ENCODE data around the gene CD81. TPM values are rescaled to one million over a fixed set of nuclear protein-coding genes. Genes with fewer than 3 reads are reported as not detected.

CD81 gene
- total RNA-seq, 3 donors from 2014 or later (not counting 1 experiment from before 2014, with no cell fraction given) = 263 to 292 (median 263) TPM

DNA sequence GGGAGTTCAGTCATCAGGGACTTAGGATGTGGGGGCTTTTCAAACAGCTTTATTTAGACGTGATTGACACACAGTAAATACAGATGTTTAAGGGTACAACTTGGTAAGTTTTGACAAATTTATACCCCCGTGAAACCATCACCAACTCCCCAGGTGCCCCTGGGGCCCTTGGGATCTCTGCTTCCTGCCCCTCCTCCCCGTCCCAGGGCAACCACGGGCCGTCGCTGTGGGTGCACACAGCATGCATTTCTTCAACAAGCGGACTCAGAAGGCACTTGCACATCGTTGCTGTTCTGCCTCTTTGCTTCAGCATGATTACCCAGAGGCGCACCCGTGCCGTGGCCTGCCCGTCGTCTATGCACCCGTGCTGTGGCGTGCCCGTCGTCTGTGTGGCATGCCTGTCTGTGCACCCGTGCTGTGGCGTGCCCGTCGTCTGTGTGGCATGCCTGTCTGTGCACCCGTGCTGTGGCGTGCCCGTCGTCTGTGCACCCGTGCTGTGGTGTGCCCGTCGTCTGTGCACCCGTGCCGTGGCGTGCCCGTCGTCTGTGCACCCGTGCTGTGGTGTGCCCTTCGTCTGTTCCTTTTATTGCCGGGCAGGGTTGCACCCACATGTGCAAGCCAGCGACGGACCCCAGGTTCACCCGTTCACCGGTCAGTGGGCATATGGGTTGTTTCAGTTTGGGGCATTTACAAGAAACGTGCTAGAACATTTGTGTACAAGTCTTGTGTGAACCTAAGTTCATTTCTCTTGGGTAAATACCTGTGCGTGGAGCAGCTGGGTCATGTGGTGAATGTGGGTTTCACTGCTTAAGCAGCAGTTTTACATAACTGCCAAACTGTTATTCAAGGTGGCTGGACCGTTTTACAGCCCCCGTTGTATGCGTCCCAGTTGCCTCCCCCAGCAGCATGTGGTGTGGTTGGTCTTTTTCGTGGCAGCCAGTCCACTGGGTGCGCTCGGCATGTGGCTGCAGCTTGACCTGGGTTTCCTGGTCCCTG, 8.3 kb downstream of the CD81 start:
- Mint-ChIP-seq H3K9me3 (no peaks in the 10 kb centered on the region), H3K4me1 (peaks cover 42 to 93% of the 10 kb centered on the region in 2 donors), H3K4me3 (peak overlapping the region; percentile 78), H3K27ac (peak overlapping the region; percentile 77 to 80), H3K27me3 (ENCODE audit: low read depth in 2 of 2) (no peaks in the 10 kb centered on the region), H3K36me3 (no peaks in the 10 kb centered on the region)
- Histone ChIP-seq H3K27ac (ENCODE audit: low read length) (peak overlapping the region; percentile 59), H3K9me3 (ENCODE audit: control insufficient read depth, insufficient read depth, low read length) (no peaks in the 10 kb centered on the region), H3K4me3 (ENCODE audit: low read length) (peak overlapping the region; percentile 16), H3K27me3 (ENCODE audit: control insufficient read depth, insufficient read depth, low read length) (no peaks in the 10 kb centered on the region), H3K4me1 (ENCODE audit: control insufficient read depth, insufficient read depth, low read length) (peaks cover 97% of the 10 kb centered on the region), H3K36me3 (ENCODE audit: control insufficient read depth, insufficient read depth, low read length) (no peaks in the 10 kb centered on the region)
- intact Hi-C loops (cut with micrococcal nuclease) = no loop called here
- peak; percentile 18 to 64 for DNase-seq
- TF ChIP-seq, protein P1, sequence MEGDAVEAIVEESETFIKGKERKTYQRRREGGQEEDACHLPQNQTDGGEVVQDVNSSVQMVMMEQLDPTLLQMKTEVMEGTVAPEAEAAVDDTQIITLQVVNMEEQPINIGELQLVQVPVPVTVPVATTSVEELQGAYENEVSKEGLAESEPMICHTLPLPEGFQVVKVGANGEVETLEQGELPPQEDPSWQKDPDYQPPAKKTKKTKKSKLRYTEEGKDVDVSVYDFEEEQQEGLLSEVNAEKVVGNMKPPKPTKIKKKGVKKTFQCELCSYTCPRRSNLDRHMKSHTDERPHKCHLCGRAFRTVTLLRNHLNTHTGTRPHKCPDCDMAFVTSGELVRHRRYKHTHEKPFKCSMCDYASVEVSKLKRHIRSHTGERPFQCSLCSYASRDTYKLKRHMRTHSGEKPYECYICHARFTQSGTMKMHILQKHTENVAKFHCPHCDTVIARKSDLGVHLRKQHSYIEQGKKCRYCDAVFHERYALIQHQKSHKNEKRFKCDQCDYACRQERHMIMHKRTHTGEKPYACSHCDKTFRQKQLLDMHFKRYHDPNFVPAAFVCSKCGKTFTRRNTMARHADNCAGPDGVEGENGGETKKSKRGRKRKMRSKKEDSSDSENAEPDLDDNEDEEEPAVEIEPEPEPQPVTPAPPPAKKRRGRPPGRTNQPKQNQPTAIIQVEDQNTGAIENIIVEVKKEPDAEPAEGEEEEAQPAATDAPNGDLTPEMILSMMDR (IDR thresholded peaks at IDR 0.05) = no peak
- WGBS (ENCODE audit: insufficient coverage) = 25% methylated on average over 48 of the region's 48 CpGs
- peak in 2 of 3 donors; percentile 4 to 28 for ATAC-seq

DNA sequence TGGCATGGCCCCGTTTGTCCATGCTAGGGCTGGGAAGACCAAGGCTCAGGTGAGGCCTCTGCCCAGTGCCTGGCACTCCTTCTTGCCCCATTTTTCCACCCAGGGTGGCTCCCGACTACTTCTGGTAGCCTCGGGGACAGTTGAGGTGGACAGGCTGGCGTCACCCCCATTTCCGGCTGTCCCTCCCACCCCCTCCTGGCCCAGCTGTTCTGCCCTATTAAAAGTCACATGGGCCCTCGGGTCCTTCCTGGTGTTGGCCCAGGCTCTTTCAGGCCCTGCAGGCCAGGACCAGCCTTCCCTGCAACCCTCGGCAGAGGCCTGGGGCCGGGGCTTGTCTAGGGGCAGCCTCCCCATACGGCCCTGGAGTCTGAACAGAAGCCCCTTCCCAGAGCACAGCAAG, 9.5 kb downstream of the CD81 start:
- ATAC-seq (no peak), DNase-seq (peak in 1 of 2 donors; percentile 8)
- Mint-ChIP-seq H3K36me3 (no peaks in the 10 kb centered on the region), H3K27ac (peak overlapping the region; percentile 58 to 85), H3K4me3 (peak overlapping the region; percentile 37), H3K4me1 (peaks cover 32 to 86% of the 10 kb centered on the region in 2 donors), H3K27me3 (ENCODE audit: low read depth in 2 of 2) (no peaks in the 10 kb centered on the region), H3K9me3 (no peaks in the 10 kb centered on the region)
- TF ChIP-seq, protein P1 (IDR thresholded peaks at IDR 0.05) = no peak
- no peaks in the 10 kb centered on the region for H3K27me3 ChIP-seq (ENCODE audit: control insufficient read depth, insufficient read depth, low read length)
- H3K4me1 ChIP-seq (ENCODE audit: control insufficient read depth, insufficient read depth, low read length) = peaks cover 97% of the 10 kb centered on the region
- peak overlapping the region; percentile 59 for H3K27ac ChIP-seq (ENCODE audit: low read length)
- no peaks in the 10 kb centered on the region for H3K9me3 ChIP-seq (ENCODE audit: control insufficient read depth, insufficient read depth, low read length)
- intact Hi-C loops (cut with micrococcal nuclease) = no loop called here
- 55% methylated on average over 9 of the region's 9 CpGs for WGBS (ENCODE audit: insufficient coverage)
- no peak overlapping the region for H3K4me3 ChIP-seq (ENCODE audit: low read length)
- H3K36me3 ChIP-seq (ENCODE audit: control insufficient read depth, insufficient read depth, low read length) = peaks cover 2% of the 10 kb centered on the region

DNA sequence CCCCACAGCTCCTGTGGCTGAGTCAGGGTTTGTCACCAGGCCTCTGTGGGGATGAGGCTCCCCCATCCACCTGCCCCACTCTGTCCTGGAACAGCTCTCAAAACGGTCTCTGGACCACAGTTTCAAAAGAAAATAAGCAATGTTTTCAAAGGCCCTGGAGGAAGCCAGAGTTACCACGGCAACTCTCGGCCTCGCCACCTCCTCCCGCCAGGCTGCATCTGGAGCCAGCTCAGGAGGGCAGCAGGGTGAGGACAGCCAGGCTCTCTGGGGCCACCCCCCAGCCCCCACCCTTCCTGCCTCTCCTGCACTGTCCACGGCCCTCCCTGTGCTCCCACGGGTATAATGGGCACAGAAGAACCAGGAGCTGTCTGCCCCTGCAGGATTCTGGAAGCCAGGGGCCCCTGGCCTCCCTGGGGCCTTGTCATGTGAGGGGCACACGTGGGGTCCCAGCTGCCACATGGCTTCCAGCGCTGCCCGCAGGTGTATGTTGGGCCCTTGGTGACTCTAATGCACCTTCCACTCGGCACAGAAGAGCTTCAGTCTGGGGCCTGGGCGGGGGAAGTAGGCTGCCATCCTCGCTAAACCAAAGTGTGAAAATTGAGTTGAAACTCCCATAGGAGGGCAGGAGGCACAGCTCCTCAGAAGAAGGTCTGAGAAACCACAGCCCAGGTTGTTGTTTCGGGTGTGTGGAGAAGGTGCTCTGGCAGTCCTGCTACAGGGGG, 10.3 kb downstream of the CD81 start:
- Mint-ChIP-seq H3K4me3 (peak overlapping the region; percentile 69), H3K9me3 (no peaks in the 10 kb centered on the region), H3K27ac (peak overlapping the region; percentile 58 to 85), H3K27me3 (ENCODE audit: low read depth in 2 of 2) (no peaks in the 10 kb centered on the region), H3K36me3 (no peaks in the 10 kb centered on the region), H3K4me1 (peaks cover 32 to 83% of the 10 kb centered on the region in 2 donors)
- DNase-seq (peak; percentile 53 to 75), ATAC-seq (peak; percentile 61 to 72 (median 66))
- Histone ChIP-seq H3K27me3 (ENCODE audit: control insufficient read depth, insufficient read depth, low read length) (no peaks in the 10 kb centered on the region), H3K4me1 (ENCODE audit: control insufficient read depth, insufficient read depth, low read length) (peaks cover 97% of the 10 kb centered on the region), H3K36me3 (ENCODE audit: control insufficient read depth, insufficient read depth, low read length) (peaks cover 6% of the 10 kb centered on the region), H3K27ac (ENCODE audit: low read length) (peak overlapping the region; percentile 59), H3K4me3 (ENCODE audit: low read length) (no peak overlapping the region), H3K9me3 (ENCODE audit: control insufficient read depth, insufficient read depth, low read length) (no peaks in the 10 kb centered on the region)
- TF ChIP-seq, protein P1 (IDR thresholded peaks at IDR 0.05) = no peak
- intact Hi-C loops (cut with micrococcal nuclease) = no loop called here
- WGBS (ENCODE audit: insufficient coverage) = 5% methylated on average over 14 of the region's 14 CpGs

Measured in natural killer cell (primary cell).